ENCODE measurements around the gene GALNT15. TPM values are rescaled to one million over a fixed set of nuclear protein-coding genes. Genes with fewer than 3 reads are reported as not detected.

Gene GALNT15
- total and polyA plus RNA-seq, 2 donors (not counting 1 experiment from before 2014, with no cell fraction given), result not detected

Other genes with a start within 250 kb of the GALNT15 start
- 11.5 and 12.9 TPM in 2 replicates for gene DPH3, start 90.3 kb downstream of the GALNT15 start, total RNA-seq
- gene DPH3, start 90.3 kb downstream of the GALNT15 start, polyA plus RNA-seq, result 6.7 and 7.4 TPM in 2 replicates
- gene OXNAD1, start 90.5 kb downstream of the GALNT15 start, total RNA-seq, result 11.2 and 12.3 TPM in 2 replicates
- 4.0 and 5.5 TPM in 2 replicates for gene OXNAD1, start 90.5 kb downstream of the GALNT15 start, polyA plus RNA-seq

All from B cell (primary cell).